HG03354 (cell line): Measurements from ENCODE around the gene PLEKHM1.

ENCODE experiments used
- ATAC-seq: cut with Tn5 transposase; IDR thresholded peaks from one replicate; pipeline ENCODE4 v1.9.1; 2021; ENCODE audit warnings: mild to moderate bottlenecking; ENCODE audit not compliant: unreplicated experiment, poor library complexity, severe bottlenecking

Gene PLEKHM1

DNA sequence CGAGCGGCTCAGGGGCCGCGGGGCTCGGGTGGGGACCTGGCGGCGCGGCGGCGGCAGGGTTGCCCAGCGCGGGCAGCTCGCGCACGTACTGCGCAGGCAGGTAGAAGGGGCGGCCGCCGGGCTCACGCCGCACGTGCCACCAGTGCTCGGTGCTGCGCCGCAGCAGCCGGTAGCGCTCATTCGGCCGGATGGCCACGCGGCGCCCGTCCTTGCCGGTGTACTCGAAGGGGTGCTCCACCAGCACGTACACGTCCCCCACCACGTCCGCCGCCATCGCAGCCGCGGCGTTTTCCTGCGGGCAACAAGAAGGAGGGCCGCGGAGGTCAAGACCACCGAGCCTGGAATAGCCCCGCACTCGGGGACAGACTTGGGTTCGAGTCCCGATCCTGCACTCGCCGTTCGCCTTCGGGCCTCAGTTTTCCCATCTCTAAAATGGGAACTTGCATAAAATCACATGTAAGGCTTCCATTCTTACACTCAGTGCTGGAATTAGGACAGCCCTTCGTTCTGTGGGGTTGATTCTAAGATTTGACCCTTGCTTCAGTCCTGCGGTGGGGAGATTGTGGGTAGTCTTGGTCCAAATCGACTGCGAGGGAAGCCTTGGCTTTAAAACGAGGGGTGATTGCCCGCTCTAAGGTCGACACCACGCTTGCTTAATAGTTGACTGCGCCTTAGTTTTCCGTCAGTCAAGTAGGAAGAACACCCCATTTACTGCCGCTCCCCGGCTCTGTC, 60.3 kb downstream of the PLEKHM1 start:
- ATAC-seq: no peak

DNA sequence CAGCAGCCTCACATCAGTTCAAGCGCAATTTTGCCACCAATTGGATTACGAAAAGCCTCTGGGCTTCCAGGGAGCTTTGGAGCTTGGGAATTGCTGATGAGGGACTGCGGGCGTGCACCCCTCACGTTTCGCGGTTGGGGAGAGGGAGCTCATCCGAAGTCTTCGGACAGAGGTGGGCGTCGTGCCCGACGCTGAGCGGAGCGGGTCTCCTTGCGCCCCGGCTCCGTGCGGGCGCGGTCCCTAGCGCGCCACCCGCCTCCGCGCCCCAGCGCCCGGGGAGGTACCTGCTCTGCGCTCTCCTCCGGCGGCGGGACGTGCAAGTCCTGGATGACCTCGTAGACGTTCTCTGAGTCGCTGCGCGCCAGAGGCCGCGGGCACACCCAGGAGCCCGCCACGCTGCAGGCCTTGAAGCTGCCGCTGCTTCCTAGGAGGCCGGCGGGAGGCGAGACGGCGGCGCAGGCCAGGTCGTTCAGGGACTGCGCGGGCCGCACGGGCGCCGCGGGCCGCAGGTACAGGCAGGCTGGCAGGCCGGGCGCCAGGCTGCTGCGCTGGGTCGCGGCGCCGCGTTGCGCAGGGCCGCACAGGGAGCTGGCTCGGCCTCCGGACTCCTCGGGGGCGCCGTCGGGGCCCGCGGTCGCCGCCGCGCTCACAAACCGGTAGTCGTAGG, 61.0 kb downstream of the PLEKHM1 start:
- no peak for ATAC-seq

DNA sequence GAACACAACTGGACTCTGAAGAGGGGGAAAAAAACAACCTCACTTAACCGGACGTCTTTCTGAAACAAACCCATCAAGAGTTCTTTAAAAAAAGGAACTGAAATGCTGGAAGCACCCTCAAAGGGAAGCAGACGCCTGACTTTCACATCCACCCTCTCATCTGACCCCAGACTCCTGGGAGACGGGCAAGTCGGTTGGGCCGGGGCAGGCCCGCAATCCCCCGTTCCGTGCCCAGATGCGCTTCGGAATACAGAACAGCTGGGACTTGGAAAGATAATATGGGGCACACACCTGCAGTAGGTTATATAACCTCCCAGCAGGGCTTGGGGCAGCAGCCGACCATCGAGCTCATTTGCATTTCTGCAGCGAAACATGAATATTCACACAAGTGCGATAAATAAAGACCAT, 61.6 kb downstream of the PLEKHM1 start:
- ATAC-seq: no peak

DNA sequence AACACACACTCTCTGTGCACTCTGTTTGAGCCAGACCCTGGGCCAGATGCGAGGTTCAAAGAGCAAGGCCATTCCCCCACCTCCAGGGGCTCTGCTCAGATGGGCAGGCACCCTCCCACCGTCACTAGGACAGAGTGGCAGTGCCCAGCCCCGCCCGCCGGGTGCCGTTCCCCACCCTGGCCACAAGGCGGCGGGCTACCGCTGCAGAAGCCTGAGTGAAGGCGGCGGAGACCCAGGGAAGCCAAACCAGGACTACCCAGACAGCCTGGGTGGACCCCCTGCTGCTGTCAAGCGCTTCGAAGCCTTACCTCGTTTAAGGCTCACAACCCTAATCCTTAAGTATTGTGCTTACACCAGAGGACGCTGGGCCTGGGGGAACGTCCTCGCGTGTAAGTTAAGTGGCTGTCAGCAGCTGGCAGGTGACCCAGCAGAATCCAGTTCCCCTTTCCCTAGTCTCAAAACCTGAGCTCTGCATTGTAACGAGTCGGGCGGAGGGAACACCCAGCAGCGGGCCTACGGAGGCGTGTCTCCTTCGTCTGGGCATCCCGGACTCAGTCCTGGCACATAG, 62.4 kb downstream of the PLEKHM1 start:
- peak; percentile 57 for ATAC-seq

DNA sequence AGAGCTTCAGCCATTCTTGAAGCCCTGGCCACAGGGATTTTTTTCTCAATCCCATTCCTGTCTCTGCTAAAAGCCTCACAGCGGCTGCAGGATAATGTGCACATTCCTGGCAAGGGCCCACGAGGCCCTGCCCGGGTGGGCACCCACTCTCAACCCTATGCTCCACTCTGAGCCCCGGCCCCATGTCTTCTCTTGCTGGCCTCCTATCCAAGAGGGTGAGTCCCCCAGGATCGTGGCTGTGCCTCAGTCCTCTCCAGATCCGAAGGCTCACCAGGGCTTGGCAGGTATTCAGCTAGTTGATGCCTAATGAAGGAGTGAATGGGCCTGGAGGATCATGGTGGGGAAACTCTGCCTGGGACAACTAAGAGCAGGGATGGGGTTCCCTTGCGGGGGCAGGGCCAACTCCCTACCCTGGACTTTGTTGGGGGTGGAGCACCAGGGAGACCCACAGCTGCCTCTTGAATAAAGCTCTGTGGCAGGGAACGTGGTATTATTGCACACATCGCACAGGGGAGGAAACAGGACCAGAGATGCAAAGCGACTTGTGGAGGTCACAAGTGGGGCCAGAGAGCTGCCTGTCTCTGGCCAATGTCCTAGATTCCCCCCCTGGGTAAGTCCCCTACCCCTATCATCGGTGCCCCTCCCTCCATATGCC, 63.2 kb downstream of the PLEKHM1 start:
- ATAC-seq: no peak

DNA sequence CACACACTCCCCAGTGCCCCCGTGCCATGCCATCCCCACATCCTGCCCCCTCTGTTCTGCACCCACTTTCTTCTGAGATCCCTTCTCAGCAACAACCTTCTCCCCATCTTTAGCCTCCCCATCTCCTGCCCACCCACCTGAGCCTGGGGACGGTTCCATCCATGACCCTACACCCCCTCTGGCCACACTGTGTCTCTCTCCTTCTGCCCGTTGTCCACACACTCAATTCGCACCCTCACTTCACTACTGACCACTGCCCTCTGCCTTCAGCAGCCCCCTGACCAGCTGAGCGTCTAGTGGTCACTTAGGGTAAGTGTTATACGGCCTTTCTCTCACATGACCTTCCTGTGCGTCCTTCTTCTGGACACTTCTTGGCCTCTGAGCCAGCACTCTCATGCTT, 64.0 kb downstream of the PLEKHM1 start:
- ATAC-seq: no peak

DNA sequence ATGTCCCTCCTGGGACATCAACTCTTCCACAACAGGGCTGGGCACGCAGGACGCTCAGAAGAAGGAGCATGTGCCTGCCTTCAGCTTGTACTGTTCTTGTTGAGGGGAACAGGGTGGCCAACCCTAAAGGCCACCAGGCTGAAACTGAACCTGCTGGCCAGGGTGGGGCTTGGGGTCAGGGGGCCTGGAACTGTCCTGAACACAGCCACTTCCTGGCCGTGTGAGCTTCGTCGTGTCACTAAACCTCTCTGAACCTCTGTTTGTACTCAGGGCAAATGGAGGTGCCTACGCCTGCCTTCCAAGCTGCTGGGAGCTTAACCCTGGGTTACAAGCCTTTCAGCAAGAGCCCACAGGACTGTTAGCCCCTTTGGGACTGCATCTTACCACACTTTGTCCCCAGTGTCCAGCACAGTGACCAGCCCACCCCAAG, 64.5 kb downstream of the PLEKHM1 start:
- no peak for ATAC-seq

DNA sequence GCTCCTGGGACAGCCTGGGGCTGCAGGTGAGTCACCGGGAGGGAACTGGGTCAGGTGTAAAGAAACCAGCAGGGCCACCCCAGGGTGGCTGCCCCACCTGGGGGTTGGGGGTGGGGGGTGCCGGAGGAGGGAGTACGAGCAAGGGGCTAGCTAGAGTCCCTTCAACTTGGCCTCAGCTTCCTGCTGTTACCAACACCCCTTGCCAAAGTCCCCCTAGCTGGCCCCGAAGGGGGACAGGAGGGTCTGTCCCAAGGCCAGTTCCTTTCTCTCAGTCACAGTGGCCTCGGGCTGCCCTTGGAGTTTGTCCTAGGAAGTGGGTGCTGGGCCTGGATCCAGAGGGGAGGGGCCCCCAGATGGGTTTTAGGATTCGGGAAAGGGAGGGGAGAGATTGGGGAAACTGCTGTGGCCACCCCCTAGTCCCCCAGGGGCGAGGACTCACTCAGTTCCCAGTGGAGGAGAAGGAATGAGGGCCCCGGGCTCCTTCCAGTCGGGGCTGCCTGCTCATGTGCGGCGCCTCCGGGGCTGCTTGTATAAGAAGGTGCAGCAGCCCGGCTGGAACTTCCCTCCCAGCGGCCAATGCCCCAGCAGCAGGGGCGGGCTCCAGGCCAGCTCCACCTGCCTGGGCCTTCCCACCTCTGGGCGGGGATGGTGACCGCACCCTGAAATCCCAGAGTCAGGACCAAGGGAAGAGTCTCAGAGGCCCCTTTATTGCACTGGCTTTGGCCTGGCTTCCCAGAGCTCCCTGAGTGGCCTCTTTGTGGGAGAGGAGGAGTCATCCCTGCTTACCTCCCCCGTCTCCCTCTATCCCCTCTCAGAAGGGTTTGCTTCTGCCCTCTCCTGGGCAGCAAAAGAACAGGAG, 65.2 kb downstream of the PLEKHM1 start:
- no peak for ATAC-seq

DNA sequence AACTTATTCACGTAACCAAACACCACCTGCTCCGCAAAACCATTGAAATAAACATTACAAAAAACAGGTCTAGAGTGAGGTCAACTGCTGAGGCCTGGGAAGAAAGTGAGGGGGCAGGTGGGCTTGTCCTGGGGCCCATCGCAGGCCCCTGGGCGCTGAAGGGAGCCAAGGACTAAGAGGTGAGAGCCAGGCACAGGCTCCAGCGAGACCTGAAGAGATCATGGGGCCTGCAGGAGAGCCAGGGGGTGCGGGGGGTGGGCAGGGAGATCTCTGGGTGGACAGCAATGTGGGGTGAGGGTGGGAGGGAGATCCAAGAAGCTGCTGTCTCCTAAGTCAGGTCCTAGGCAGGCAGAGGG, 65.8 kb downstream of the PLEKHM1 start:
- ATAC-seq: no peak

DNA sequence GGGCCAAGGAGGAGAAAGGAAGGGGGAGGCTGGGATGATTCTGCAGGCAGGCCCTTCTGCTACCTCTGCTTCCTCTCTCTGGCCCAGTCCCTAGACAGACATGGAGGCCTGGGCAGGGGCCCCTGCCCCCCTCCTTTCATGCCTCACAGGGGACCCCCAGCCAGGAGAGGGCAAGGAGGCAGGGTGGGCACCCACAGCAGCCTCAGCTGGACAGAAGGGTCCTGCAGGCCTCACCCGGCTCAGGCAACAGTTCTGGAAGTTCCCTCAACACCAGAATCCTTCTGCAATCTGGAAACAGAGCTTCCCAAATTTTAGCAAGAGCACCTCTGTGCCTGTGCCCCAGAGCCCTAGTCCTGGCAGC, 66.6 kb downstream of the PLEKHM1 start:
- no peak for ATAC-seq

DNA sequence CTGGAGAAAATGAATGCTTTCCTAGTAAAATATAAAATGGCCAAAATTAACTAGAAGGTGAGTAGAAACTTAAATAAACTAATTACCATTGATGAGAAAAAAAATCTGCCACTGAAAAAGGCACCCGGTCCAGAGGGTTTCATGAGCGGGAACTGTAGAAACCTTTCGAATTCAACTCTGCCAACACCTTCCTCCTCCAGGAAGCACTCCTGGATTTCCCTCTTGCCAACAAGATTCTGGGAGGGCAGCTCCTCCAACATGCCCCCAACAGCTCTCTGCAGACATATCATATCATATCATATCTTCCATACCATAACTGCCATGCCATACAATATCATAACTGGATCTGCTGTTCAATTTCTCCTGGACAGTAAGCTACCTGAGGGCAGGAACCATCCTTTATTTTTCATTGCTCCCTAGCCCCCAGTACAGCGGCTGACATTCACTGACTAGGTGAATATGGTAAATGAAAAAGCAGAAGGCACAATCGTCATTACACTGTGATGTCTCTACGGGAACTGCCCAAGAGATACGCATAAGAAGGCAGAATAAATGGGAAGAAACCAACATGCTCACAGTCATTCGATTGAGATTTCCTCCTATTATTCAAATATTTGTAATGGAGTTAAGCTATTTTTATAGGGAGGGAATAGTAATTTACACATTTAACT, 67.1 kb downstream of the PLEKHM1 start:
- no peak for ATAC-seq

DNA sequence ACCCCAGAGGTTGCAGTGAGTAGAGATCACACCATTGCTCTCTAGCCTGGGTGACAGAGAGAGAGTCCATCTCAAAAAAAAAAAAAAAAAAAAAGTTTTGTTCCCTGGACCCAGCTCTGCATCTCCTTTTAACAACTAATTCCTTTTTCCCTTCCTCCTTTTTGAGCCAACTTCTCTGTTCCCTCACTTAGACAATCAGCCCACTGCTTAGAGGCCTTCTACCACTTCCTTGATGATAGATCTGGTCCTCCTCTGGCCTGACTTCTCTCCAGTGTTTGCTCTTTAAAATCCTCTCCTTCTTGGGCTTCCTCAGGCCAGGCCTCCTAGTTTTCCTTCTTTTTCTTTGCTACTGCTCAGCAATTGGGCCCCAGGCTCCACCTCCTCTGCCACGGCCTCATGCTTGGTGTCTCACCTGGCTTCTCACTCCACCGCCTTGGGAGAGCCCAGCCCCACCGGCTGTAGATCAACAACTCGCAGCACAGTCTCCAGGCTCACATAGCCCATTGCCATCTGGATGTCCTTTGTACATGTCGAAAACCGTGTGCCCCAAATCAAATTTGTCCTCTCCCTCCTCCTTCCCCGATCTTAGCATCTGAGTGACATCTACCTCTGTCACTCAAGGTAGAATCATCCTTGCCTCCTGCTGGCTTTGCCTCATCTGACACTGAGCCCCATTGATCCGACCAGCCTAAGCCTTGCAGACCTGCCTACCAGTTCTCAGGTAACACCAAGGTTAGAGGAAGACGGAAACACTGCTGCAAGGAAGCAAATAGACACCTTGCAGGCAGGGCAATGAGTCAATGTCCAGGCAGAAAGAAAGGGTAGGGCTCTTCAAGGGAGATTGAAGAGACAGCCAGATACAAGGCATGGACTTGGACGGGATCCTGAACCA, 75.3 kb downstream of the PLEKHM1 start:
- ATAC-seq: no peak

DNA sequence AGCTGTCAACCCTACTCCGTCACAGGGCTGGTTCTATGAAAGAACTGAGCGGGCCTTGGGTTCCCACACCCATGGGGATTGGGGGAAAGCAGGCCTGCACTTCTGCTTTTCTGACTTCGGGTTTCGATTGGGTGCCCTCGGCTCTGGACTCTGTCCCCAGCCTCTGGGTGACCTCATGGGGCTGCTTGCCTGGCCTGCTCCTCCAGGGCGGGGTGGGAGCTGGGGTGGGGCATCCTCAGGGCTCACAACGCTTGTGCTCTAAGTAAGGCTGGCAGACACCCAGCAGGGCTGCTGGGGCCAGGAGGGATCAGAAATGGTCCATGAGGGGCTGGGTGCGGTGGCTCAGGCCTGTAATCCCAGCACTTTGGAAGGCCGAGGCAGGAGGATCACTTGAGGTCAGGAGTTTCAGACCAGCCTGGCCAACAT, 77.0 kb downstream of the PLEKHM1 start:
- no peak for ATAC-seq

DNA sequence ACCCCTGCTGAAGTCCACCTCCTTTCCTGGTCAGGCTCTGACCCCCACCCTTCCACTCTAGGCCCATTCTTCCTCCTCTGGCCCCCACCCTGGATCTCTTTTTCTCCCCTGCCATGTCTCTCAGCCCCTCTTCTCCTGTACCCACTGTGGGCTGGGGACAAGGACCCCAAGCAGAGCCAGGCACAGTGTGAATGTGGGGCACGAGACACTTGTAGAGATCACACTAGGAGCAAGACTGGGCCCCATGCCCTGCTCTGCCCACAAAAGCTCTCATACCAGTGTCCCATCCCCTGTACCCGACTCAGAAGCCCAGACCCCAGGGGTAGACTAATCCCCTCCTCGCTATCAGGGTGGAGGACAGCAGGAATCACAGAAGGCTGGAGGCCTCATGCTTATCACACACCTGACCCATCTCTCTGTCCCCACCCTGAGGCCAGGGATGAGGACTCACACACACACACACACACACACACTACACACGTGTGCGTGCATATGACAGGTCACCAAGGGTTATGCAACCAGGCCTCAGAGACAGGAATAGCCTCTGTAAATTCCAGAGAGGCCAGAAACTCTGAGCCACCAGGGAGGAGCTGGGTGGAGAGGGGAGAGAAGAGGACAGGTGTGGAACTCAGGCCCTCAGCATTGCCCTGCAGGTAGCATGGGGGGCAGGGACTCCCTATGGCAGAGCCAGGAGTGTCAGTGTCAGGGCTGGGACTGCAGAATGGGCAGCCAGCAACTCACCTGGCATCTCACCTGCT, 79.0 kb downstream of the PLEKHM1 start:
- ATAC-seq: no peak

DNA sequence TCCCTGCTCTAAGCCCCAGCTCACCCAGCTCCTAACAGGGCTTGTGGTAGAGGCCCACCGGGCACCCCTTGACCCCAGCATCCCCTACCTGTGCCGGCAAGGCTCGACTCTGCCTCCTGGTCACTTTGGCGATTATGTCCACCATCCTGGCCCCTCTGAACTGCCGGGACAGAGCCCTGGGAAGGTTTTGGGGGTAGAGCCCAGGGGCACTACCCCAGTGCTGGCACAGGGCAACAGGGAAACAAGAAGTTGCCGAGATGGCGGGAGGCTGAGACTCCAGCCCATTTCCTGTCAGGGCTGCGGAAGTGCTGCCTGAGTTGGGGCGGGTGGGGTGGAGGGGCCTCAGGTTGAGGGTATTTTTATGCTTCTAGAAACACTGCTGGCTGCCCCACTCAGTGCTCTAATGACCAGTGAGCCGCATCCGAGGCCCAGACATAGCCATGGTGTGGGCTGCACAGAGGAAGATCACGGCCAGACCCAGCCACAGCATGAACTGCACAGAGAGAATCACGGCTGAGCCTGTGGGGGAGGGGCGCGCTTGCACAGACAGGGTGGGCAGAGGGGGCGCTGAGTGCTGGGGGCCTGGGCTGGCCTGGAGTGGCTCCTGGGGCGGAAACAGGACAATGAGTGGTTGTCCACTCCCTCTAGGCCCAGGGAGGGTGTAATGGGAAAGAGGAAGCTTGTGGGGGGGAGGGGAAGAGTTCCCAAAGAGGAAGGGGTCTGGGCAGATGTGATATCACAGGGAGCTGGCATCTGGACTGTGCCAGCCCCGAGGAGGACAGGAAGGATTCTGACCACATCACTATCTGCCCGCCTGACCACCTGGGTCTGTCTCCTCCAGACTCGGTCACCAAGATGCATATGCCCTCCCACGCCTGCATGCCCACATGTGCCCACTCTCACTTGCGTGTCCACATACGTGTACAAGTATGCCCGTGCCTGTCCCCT, 80.1 kb downstream of the PLEKHM1 start:
- no peak for ATAC-seq

DNA sequence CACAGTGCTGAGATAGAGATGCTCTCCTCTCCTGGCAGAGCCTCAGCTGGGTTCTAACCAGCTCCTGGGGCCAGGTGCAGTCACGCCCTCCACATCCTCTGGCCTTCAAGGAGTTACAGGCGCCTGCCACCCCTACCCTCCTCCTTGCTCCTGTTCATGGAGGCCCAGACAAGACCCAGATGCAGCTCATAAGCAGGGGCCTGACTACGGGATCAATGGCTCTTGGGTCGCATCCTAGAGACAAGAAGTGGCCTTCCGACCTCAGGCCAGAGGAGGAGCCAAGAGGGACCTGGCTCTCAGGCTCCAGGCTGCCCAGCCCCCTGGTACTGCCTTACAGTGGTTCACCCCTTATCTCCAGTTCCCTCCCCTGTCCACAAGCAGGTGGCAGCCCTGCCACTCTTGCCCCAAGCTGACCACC, 80.9 kb downstream of the PLEKHM1 start:
- ATAC-seq: no peak
